ENCODE measurements around the gene IL17B. TPM values are rescaled to one million over a fixed set of nuclear protein-coding genes. Genes with fewer than 3 reads are reported as not detected.

The IL17B gene
- total and polyA plus RNA-seq, 7 donors, result 0.82 to 9.6 (median 4.8) TPM; not detected in 2

GRCh38 chr5:149404746-149405549, 25.9 kb upstream of the IL17B start:
- peaks cover 0 to 47% (median 40%) of the 10 kb centered on the region in 4 donors for H3K4me1 ChIP-seq
- peak overlapping the region; percentile 96 to 98 (median 98) for H3K27ac ChIP-seq
- H3K36me3 ChIP-seq, result peaks cover 26 to 31% (median 30%) of the 10 kb centered on the region in 4 donors
- intact Hi-C loops (cut with DNase I), result no loop called here
- H3K9me3 ChIP-seq, result no peaks in the 10 kb centered on the region
- peak overlapping the region; percentile 7 to 88 (median 57) for H3K4me3 ChIP-seq
- peak; percentile 74 for DNase-seq
- 74 to 76% methylated on average over 17 of the region's 17 CpGs for WGBS, 2 donors
- TF ChIP-seq CTCF (IDR thresholded peaks at IDR 0.05) (no peak), POLR2AphosphoS5 (IDR thresholded peaks at IDR 0.05) (peak in 2 of 4 donors; percentile 6 to 21), EP300 (IDR thresholded peaks at IDR 0.05) (no peak), POLR2A (IDR thresholded peaks at IDR 0.05) (no peak)
- H3K27me3 ChIP-seq, result no peaks in the 10 kb centered on the region

- peak in 2 of 4 donors; percentile 17 to 36 for TF ChIP-seq POLR2AphosphoS5 (IDR thresholded peaks at IDR 0.05)
- TF ChIP-seq EP300 (IDR thresholded peaks at IDR 0.05), result peak in 2 of 4 donors; percentile 8 to 32
- no peak for TF ChIP-seq POLR2A (IDR thresholded peaks at IDR 0.05)
- 76 to 77% methylated on average over 15 of the region's 15 CpGs for WGBS, 2 donors
- peaks cover 18 to 23% (median 21%) of the 10 kb centered on the region in 4 donors for H3K36me3 ChIP-seq
- intact Hi-C loops (cut with DNase I), result no loop called here
- H3K9me3 ChIP-seq, result no peaks in the 10 kb centered on the region
- peak overlapping the region; percentile 96 to 98 (median 98) for H3K27ac ChIP-seq
- no peaks in the 10 kb centered on the region for H3K27me3 ChIP-seq
- peak; percentile 55 for DNase-seq
- peak overlapping the region in 2 of 4 donors; percentile 39 to 75 for H3K4me3 ChIP-seq
- peaks cover 0 to 53% (median 47%) of the 10 kb centered on the region in 4 donors for H3K4me1 ChIP-seq
Observed at GRCh38 chr5:149403923-149404745, 25.0 kb upstream of the IL17B start.

- Histone ChIP-seq H3K27ac (peak overlapping the region; percentile 14 to 98 (median 50)), H3K4me1 (peaks cover 0 to 53% (median 48%) of the 10 kb centered on the region in 4 donors), H3K9me3 (no peaks in the 10 kb centered on the region), H3K4me3 (no peak overlapping the region), H3K36me3 (peaks cover 0 to 5% (median 3%) of the 10 kb centered on the region in 4 donors), H3K27me3 (no peaks in the 10 kb centered on the region)
- intact Hi-C loops (cut with DNase I), result no loop called here
- no peak for TF ChIP-seq CTCF (IDR thresholded peaks at IDR 0.05)
- no peak for TF ChIP-seq POLR2AphosphoS5 (IDR thresholded peaks at IDR 0.05)
- DNase-seq, result peak; percentile 46
- 86 to 96% methylated on average over 3 of the region's 3 CpGs for WGBS, 2 donors
Observed at GRCh38 chr5:149402291-149402690, 23.2 kb upstream of the IL17B start.

GRCh38 chr5:149401051-149401450, 22.0 kb upstream of the IL17B start:
- intact Hi-C loops (cut with DNase I), result no loop called here
- TF ChIP-seq EP300 (IDR thresholded peaks at IDR 0.05), result no peak
- no peak for TF ChIP-seq CTCF (IDR thresholded peaks at IDR 0.05)
- no peak for TF ChIP-seq POLR2A (IDR thresholded peaks at IDR 0.05)
- no peak for TF ChIP-seq POLR2AphosphoS5 (IDR thresholded peaks at IDR 0.05)
- Histone ChIP-seq H3K27me3 (no peaks in the 10 kb centered on the region), H3K4me3 (no peak overlapping the region), H3K36me3 (no peaks in the 10 kb centered on the region), H3K4me1 (peaks cover 0 to 52% (median 47%) of the 10 kb centered on the region in 4 donors), H3K9me3 (no peaks in the 10 kb centered on the region), H3K27ac (peak overlapping the region in 3 of 4 donors; percentile 76 to 98 (median 83))
- no peak for DNase-seq
- 92 to 94% methylated on average over 2 of the region's 2 CpGs for WGBS, 2 donors

GRCh38 chr5:149400304-149400703, 21.2 kb upstream of the IL17B start:
- no peaks in the 10 kb centered on the region for H3K27me3 ChIP-seq
- 57 to 67% methylated on average over 6 of the region's 6 CpGs for WGBS, 2 donors
- TF ChIP-seq EP300 (IDR thresholded peaks at IDR 0.05) (no peak), POLR2A (IDR thresholded peaks at IDR 0.05) (no peak), POLR2AphosphoS5 (IDR thresholded peaks at IDR 0.05) (no peak), CTCF (IDR thresholded peaks at IDR 0.05) (no peak)
- H3K36me3 ChIP-seq, result no peaks in the 10 kb centered on the region
- peak; percentile 67 for DNase-seq
- H3K4me3 ChIP-seq, result no peak overlapping the region
- H3K9me3 ChIP-seq, result no peaks in the 10 kb centered on the region
- intact Hi-C loops (cut with DNase I), result no loop called here
- peaks cover 0 to 45% (median 40%) of the 10 kb centered on the region in 4 donors for H3K4me1 ChIP-seq
- peak overlapping the region; percentile 65 to 98 (median 80) for H3K27ac ChIP-seq
